PC-9 (cell line): ENCODE measurements around the gene SLMAP.

Source experiments
- EZH2 ChIP-seq: fragments of 200-600 bp; sonication (generic); IDR thresholded peaks from 2 replicates; pipeline ENCODE4 v1.8.0; 2017; ENCODE audit warnings: antibody characterized with exemption, low read depth
- TF ChIP-seq, protein P1 (sequence below): fragments of 200-600 bp; sonication (generic); conservative IDR thresholded peaks from 2 replicates; pipeline ENCODE4 v1.6.1; 2017; ENCODE audit warnings: mixed run types, antibody characterized with exemption, mild to moderate bottlenecking, moderate library complexity

DNA sequence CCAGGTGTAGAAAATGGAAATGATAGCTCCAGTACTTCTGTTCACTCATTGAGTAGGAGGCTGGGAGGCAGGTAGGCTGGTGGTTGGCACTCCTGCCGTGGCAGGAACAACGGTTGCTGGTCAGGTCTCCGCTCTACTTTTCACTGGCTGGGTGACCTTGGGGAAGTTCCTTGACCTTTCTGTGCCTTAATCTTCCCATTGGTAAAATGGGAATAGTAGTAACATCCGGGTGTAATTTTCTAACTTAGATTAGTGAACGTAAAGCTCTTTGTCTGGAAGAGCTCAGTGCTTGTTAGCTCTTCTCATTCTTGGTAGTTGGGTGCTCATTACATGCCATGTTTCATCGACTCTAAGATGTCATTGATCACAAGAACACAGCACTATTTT, 206.3 kb downstream of the SLMAP start:
- TF ChIP-seq, protein P1, sequence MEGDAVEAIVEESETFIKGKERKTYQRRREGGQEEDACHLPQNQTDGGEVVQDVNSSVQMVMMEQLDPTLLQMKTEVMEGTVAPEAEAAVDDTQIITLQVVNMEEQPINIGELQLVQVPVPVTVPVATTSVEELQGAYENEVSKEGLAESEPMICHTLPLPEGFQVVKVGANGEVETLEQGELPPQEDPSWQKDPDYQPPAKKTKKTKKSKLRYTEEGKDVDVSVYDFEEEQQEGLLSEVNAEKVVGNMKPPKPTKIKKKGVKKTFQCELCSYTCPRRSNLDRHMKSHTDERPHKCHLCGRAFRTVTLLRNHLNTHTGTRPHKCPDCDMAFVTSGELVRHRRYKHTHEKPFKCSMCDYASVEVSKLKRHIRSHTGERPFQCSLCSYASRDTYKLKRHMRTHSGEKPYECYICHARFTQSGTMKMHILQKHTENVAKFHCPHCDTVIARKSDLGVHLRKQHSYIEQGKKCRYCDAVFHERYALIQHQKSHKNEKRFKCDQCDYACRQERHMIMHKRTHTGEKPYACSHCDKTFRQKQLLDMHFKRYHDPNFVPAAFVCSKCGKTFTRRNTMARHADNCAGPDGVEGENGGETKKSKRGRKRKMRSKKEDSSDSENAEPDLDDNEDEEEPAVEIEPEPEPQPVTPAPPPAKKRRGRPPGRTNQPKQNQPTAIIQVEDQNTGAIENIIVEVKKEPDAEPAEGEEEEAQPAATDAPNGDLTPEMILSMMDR, result no peak
- TF ChIP-seq EZH2, result no peak
